Stomach smooth muscle (tissue), 2 donors: ENCODE data around the gene STXBP4.

Experiments used
- H3K27ac ChIP-seq: one replicate; pipeline ENCODE4 v1.7.0; 2013; ENCODE audit warnings: mild to moderate bottlenecking, low read length, inconsistent platforms
- H3K27me3 ChIP-seq, 2 donors: one replicate each; pipeline ENCODE4 v1.7.0; 2013; ENCODE audit warnings: low read length in 2 of 2; ENCODE audit not compliant: insufficient read depth in 2 of 2, control insufficient read depth in 1 of 2
- H3K36me3 ChIP-seq, 2 donors: one replicate each; pipeline ENCODE4 v1.7.0; 2013; ENCODE audit warnings: low read length in 2 of 2; ENCODE audit not compliant: control insufficient read depth in 2 of 2, insufficient read depth in 2 of 2
- H3K4me1 ChIP-seq: one replicate; pipeline ENCODE4 v1.7.0; 2013; ENCODE audit warnings: low read length; ENCODE audit not compliant: control insufficient read depth, insufficient read depth
- H3K4me3 ChIP-seq, 2 donors: one replicate each; pipeline ENCODE4 v1.7.0; 2013; ENCODE audit warnings: low read length in 2 of 2
- H3K9ac ChIP-seq, 2 donors: one replicate each; pipeline ENCODE4 v1.7.0; 2013; ENCODE audit warnings: low read length in 2 of 2, mild to moderate bottlenecking in 1 of 2
- H3K9me3 ChIP-seq, 2 donors: one replicate each; pipeline ENCODE4 v1.7.0; 2013; ENCODE audit warnings: low read length in 2 of 2; ENCODE audit not compliant: control insufficient read depth in 2 of 2
- donor health status: healthy.
- donor health status: Pancreatic carcinoma.

STXBP4 gene

DNA sequence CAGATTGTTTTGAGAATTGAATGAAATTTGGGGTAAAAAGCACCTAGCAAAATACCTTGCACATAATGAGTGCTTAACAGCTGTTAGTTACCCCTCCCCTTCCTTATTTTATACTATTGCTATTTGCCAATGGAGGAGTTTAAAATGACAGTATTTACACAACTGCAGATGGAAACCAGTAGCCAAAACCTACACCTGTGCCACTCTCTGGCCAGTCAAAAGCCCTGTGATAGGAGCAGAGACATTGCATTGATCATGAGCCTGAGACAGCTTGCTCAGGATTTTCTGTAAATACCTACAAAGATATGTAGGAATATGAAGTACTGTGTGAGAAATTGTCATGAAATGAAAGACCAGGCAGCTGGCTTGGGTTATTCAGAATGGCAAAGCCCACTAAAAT lies 180.9 kb downstream of the STXBP4 start:
- no peaks in the 10 kb centered on the region for H3K4me1 ChIP-seq
- no peak overlapping the region for H3K27ac ChIP-seq
- no peaks in the 10 kb centered on the region for H3K27me3 ChIP-seq
- H3K9ac ChIP-seq: no peak overlapping the region
- no peak overlapping the region for H3K4me3 ChIP-seq
- no peaks in the 10 kb centered on the region for H3K9me3 ChIP-seq
- H3K36me3 ChIP-seq: no peaks in the 10 kb centered on the region

- no peak overlapping the region for H3K9ac ChIP-seq
- no peak overlapping the region for H3K4me3 ChIP-seq
- no peak overlapping the region for H3K27ac ChIP-seq
- no peaks in the 10 kb centered on the region for H3K9me3 ChIP-seq
- H3K36me3 ChIP-seq: no peaks in the 10 kb centered on the region
- no peaks in the 10 kb centered on the region for H3K4me1 ChIP-seq
- no peaks in the 10 kb centered on the region for H3K27me3 ChIP-seq
These were observed 183.7 kb downstream of the STXBP4 start for GRCh38 chr17:55152236-55152635.

- H3K4me3 ChIP-seq: no peak overlapping the region
- no peaks in the 10 kb centered on the region for H3K4me1 ChIP-seq
- H3K9me3 ChIP-seq: no peaks in the 10 kb centered on the region
- no peak overlapping the region for H3K9ac ChIP-seq
- no peaks in the 10 kb centered on the region for H3K27me3 ChIP-seq
- H3K27ac ChIP-seq: no peak overlapping the region
- no peaks in the 10 kb centered on the region for H3K36me3 ChIP-seq
These were observed 185.5 kb downstream of the STXBP4 start for GRCh38 chr17:55154101-55154500.

DNA sequence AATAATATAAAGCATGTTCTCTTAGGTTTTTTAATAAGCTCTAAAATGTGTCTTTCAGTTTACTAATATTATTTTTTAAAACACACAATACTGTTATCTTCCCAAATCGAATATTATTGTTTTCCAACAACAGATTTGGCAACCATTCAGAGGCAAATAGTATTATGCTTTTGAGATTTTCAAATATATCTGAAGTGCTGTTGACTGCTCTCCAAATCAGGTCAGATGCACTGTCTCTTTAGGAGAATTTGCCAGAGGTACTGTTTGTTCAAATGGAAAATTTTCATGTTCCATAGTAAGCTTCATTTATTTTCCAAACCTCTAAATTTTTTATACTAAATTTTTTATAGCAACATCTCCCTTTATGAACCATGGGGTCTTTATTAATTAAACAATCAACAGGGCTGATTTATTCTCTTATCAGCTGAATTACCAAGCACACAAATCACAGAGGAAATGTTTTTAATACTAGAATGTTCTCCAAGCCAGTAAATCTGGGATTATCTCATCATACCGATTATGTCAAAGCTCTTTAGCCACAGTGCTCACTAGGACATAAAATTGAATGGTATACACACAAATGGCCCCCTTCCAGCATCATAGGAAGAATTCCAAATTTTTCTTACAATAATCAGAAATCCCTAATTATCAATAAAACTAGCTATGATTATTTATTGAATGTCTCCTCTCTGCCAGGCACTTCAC lies 187.4 kb downstream of the STXBP4 start:
- Histone ChIP-seq H3K36me3 (no peaks in the 10 kb centered on the region), H3K9me3 (no peaks in the 10 kb centered on the region), H3K27me3 (no peaks in the 10 kb centered on the region), H3K4me3 (no peak overlapping the region), H3K9ac (no peak overlapping the region), H3K27ac (no peak overlapping the region), H3K4me1 (no peaks in the 10 kb centered on the region)

DNA sequence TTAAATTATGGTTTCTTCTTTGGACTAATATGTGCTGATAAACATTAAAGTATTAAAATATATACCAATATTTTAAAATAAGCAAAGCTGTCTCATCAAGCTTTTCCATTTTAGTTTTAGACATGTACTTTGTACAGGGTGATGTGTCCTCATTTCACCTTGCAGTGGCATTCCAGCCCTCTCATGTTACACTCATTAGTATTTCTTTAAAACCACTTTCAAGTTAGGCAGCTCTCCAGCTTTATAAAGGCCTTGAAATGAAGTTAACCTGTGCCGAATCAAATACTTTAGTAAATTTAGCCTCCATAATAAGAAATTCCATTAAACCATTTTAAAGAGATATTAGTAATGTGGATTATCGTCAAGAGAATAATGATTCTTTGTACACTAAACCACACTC lies 188.6 kb downstream of the STXBP4 start:
- H3K36me3 ChIP-seq: no peaks in the 10 kb centered on the region
- no peaks in the 10 kb centered on the region for H3K9me3 ChIP-seq
- H3K9ac ChIP-seq: no peak overlapping the region
- no peaks in the 10 kb centered on the region for H3K27me3 ChIP-seq
- H3K4me3 ChIP-seq: no peak overlapping the region
- no peaks in the 10 kb centered on the region for H3K4me1 ChIP-seq
- H3K27ac ChIP-seq: no peak overlapping the region

- no peaks in the 10 kb centered on the region for H3K36me3 ChIP-seq
- H3K4me1 ChIP-seq: no peaks in the 10 kb centered on the region
- no peak overlapping the region for H3K9ac ChIP-seq
- H3K4me3 ChIP-seq: no peak overlapping the region
- H3K27ac ChIP-seq: no peak overlapping the region
- no peaks in the 10 kb centered on the region for H3K9me3 ChIP-seq
- no peaks in the 10 kb centered on the region for H3K27me3 ChIP-seq
These were observed 189.9 kb downstream of the STXBP4 start for GRCh38 chr17:55158439-55158838.

DNA sequence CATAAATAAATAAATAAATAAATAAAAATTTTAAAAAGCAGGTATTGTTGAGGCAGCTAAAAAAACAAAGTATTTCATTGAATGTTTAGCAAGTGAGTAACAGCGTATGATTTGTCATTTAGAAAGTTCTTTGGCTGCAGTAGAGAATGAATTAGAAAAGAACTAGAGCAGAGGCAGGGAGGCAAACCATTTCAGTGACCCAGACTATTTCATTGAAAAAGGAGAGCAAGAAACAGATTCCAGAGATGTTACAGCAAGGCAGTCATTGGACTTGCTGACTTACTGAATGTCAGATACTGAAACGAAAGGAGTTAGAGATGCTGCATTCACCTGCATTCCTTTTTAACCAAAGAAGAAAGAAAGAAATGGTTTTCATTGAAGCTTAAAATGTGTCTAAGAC lies 190.7 kb downstream of the STXBP4 start:
- Histone ChIP-seq H3K4me3 (no peak overlapping the region), H3K9ac (no peak overlapping the region), H3K36me3 (no peaks in the 10 kb centered on the region), H3K4me1 (no peaks in the 10 kb centered on the region), H3K27me3 (no peaks in the 10 kb centered on the region), H3K9me3 (no peaks in the 10 kb centered on the region), H3K27ac (no peak overlapping the region)

- H3K4me3 ChIP-seq: no peak overlapping the region
- no peaks in the 10 kb centered on the region for H3K4me1 ChIP-seq
- H3K36me3 ChIP-seq: no peaks in the 10 kb centered on the region
- H3K9me3 ChIP-seq: no peaks in the 10 kb centered on the region
- H3K27ac ChIP-seq: no peak overlapping the region
- no peaks in the 10 kb centered on the region for H3K27me3 ChIP-seq
- no peak overlapping the region for H3K9ac ChIP-seq
These were observed 191.9 kb downstream of the STXBP4 start for GRCh38 chr17:55160501-55160900.

GRCh38 chr17:55161935-55162555 lies 193.5 kb downstream of the STXBP4 start:
- Histone ChIP-seq H3K27me3 (no peaks in the 10 kb centered on the region), H3K27ac (no peak overlapping the region), H3K36me3 (no peaks in the 10 kb centered on the region), H3K4me1 (no peaks in the 10 kb centered on the region), H3K9me3 (no peaks in the 10 kb centered on the region), H3K9ac (no peak overlapping the region), H3K4me3 (no peak overlapping the region)

- no peaks in the 10 kb centered on the region for H3K27me3 ChIP-seq
- H3K4me3 ChIP-seq: no peak overlapping the region
- H3K27ac ChIP-seq: no peak overlapping the region
- no peaks in the 10 kb centered on the region for H3K9me3 ChIP-seq
- no peak overlapping the region for H3K9ac ChIP-seq
- no peaks in the 10 kb centered on the region for H3K4me1 ChIP-seq
- no peaks in the 10 kb centered on the region for H3K36me3 ChIP-seq
These were observed 194.0 kb downstream of the STXBP4 start for GRCh38 chr17:55162556-55162946.

GRCh38 chr17:55163408-55163807 lies 194.8 kb downstream of the STXBP4 start:
- Histone ChIP-seq H3K4me1 (no peaks in the 10 kb centered on the region), H3K36me3 (no peaks in the 10 kb centered on the region), H3K27me3 (no peaks in the 10 kb centered on the region), H3K4me3 (no peak overlapping the region), H3K9ac (no peak overlapping the region), H3K27ac (no peak overlapping the region), H3K9me3 (no peaks in the 10 kb centered on the region)
